ENCODE measurements around the gene ZBTB16. TPM values are rescaled to one million over a fixed set of nuclear protein-coding genes. Genes with fewer than 3 reads are reported as not detected.

ZBTB16 gene
- total and polyA plus RNA-seq, 4 donors = 8.9 to 140 (median 34.5) TPM

GRCh38 chr11:114195151-114195550, 135.6 kb downstream of the ZBTB16 start:
- no peak for DNase-seq (ENCODE audit: low spot score)
- H3K27me3 ChIP-seq (ENCODE audit: control insufficient read depth in 4 of 4, insufficient read depth in 4 of 4, low read length in 3 of 4) = no peaks in the 10 kb centered on the region
- 89% methylated on average over 4 of the region's 4 CpGs for WGBS
- H3K9me3 ChIP-seq (ENCODE audit: control insufficient read depth in 4 of 4, low read length in 3 of 4) = no peaks in the 10 kb centered on the region
- no peak overlapping the region for H3K4me3 ChIP-seq (ENCODE audit: low read depth in 1 of 3, low read length in 3 of 3)
- peaks cover 6 to 43% (median 18%) of the 10 kb centered on the region in 4 donors for H3K4me1 ChIP-seq (ENCODE audit: control insufficient read depth in 4 of 4, insufficient read depth in 4 of 4, low read length in 3 of 4)
- TF ChIP-seq SP1 (IDR thresholded peaks at IDR 0.05) (no peak), RAD21 (IDR thresholded peaks at IDR 0.05) (no peak), CTCF (IDR thresholded peaks at IDR 0.05; ENCODE audit: low read depth, low read length, missing input control) (no peak), MAX (IDR thresholded peaks at IDR 0.05) (no peak), FOXA1 (IDR thresholded peaks at IDR 0.05) (no peak)
- no peak overlapping the region for H3K27ac ChIP-seq (ENCODE audit: low read depth in 1 of 2, low read length in 2 of 2)
- peaks cover 2 to 10% (median 8%) of the 10 kb centered on the region in 4 donors for H3K36me3 ChIP-seq (ENCODE audit: control insufficient read depth in 4 of 4, insufficient read depth in 3 of 4, low read depth in 1 of 4, low read length in 3 of 4)
- H3K9ac ChIP-seq (ENCODE audit: low read depth in 1 of 2, low read length in 2 of 2) = no peak overlapping the region

GRCh38 chr11:114195981-114196731, 136.6 kb downstream of the ZBTB16 start:
- Histone ChIP-seq H3K9me3 (ENCODE audit: control insufficient read depth in 4 of 4, low read length in 3 of 4) (no peaks in the 10 kb centered on the region), H3K27me3 (ENCODE audit: control insufficient read depth in 4 of 4, insufficient read depth in 4 of 4, low read length in 3 of 4) (no peaks in the 10 kb centered on the region), H3K4me3 (ENCODE audit: low read depth in 1 of 3, low read length in 3 of 3) (no peak overlapping the region), H3K36me3 (ENCODE audit: control insufficient read depth in 4 of 4, insufficient read depth in 3 of 4, low read depth in 1 of 4, low read length in 3 of 4) (peaks cover 2 to 7% (median 5%) of the 10 kb centered on the region in 4 donors), H3K4me1 (ENCODE audit: control insufficient read depth in 4 of 4, insufficient read depth in 4 of 4, low read length in 3 of 4) (peaks cover 6 to 43% (median 18%) of the 10 kb centered on the region in 4 donors), H3K9ac (ENCODE audit: low read depth in 1 of 2, low read length in 2 of 2) (no peak overlapping the region), H3K27ac (ENCODE audit: low read depth in 1 of 2, low read length in 2 of 2) (peak overlapping the region; percentile 9 to 32)
- no peak for TF ChIP-seq NR2F2 (IDR thresholded peaks at IDR 0.05)
- TF ChIP-seq RAD21 (IDR thresholded peaks at IDR 0.05) = peak in 1 of 2 donors; percentile 42
- DNase-seq (ENCODE audit: low spot score) = no peak
- 96% methylated on average over 5 of the region's 5 CpGs for WGBS

- H3K36me3 ChIP-seq (ENCODE audit: control insufficient read depth in 4 of 4, insufficient read depth in 3 of 4, low read depth in 1 of 4, low read length in 3 of 4) = peaks cover 0 to 4% (median under 1%) of the 10 kb centered on the region in 4 donors
- H3K27me3 ChIP-seq (ENCODE audit: control insufficient read depth in 4 of 4, insufficient read depth in 4 of 4, low read length in 3 of 4) = no peaks in the 10 kb centered on the region
- H3K4me3 ChIP-seq (ENCODE audit: low read depth in 1 of 3, low read length in 3 of 3) = no peak overlapping the region
- H3K9me3 ChIP-seq (ENCODE audit: control insufficient read depth in 4 of 4, low read length in 3 of 4) = no peaks in the 10 kb centered on the region
- peaks cover 5 to 43% (median 18%) of the 10 kb centered on the region in 4 donors for H3K4me1 ChIP-seq (ENCODE audit: control insufficient read depth in 4 of 4, insufficient read depth in 4 of 4, low read length in 3 of 4)
- no peak for TF ChIP-seq NR2F2 (IDR thresholded peaks at IDR 0.05)
- no peak for TF ChIP-seq JUND (IDR thresholded peaks at IDR 0.05)
- TF ChIP-seq GABPA (IDR thresholded peaks at IDR 0.05 in 1 of 2, conservative IDR thresholded peaks at IDR 0.05 in 1 of 2) = no peak
- no peak for TF ChIP-seq EGR1 (IDR thresholded peaks at IDR 0.05; ENCODE audit: low read depth in 2 of 2)
- TF ChIP-seq RXRA (IDR thresholded peaks at IDR 0.05) = no peak
- no peak for TF ChIP-seq FOXA1 (IDR thresholded peaks at IDR 0.05)
- TF ChIP-seq TAF1 (conservative IDR thresholded peaks at IDR 0.05) = no peak
- no peak for TF ChIP-seq CTCF (IDR thresholded peaks at IDR 0.05; ENCODE audit: low read depth, low read length, missing input control)
- no peak for TF ChIP-seq YY1 (IDR thresholded peaks at IDR 0.05)
- TF ChIP-seq ATF3 (IDR thresholded peaks at IDR 0.05) = no peak
- no peak for TF ChIP-seq HNF4G (IDR thresholded peaks at IDR 0.05)
- no peak for TF ChIP-seq MAX (IDR thresholded peaks at IDR 0.05)
- DNase-seq (ENCODE audit: low spot score) = no peak
- no peak overlapping the region for H3K9ac ChIP-seq (ENCODE audit: low read depth in 1 of 2, low read length in 2 of 2)
- H3K27ac ChIP-seq (ENCODE audit: low read depth in 1 of 2, low read length in 2 of 2) = peak overlapping the region; percentile 32 to 69
- 90% methylated on average over 7 of the region's 7 CpGs for WGBS
Observed at GRCh38 chr11:114196997-114197703, 137.6 kb downstream of the ZBTB16 start.

Measured in liver (tissue), 9 donors.